Measurements from ENCODE around the gene TNS3. TPM values are rescaled to one million over a fixed set of nuclear protein-coding genes. Genes with fewer than 3 reads are reported as not detected.

Gene TNS3
- total and polyA plus RNA-seq, 10 donors: 17.7 to 247 (median 147) TPM

GRCh38 chr7:47355684-47356083, 226.2 kb downstream of the TNS3 start:
- H3K4me3 ChIP-seq: no peak overlapping the region
- no peak for TF ChIP-seq POLR2A (IDR thresholded peaks at IDR 0.05)
- no peak for TF ChIP-seq CTCF (IDR thresholded peaks at IDR 0.05 in 8 of 11, conservative IDR thresholded peaks at IDR 0.05 in 3 of 11)
- TF ChIP-seq POLR2AphosphoS5 (IDR thresholded peaks at IDR 0.05): no peak
- whole genome bisulfite sequencing, 5 donors: 69 to 82% (median 77%) methylated on average over 3 to 5 of the region's 5 CpGs

GRCh38 chr7:47354831-47355541, 226.9 kb downstream of the TNS3 start:
- peak overlapping the region in 1 of 8 donors; percentile 11 for H3K27ac ChIP-seq
- intact Hi-C loops (cut with DNase I; ENCODE audit: low total_unique reads): no loop called here

More at GRCh38 chr7:47355684-47356083, 226.2 kb downstream of the TNS3 start:
- Histone ChIP-seq H3K9me3 (no peaks in the 10 kb centered on the region), H3K4me1 (peaks cover 0 to 41% (median 2%) of the 10 kb centered on the region in 6 donors), H3K27me3 (replicated peaks in 1 of 7) (no peaks in the 10 kb centered on the region), H3K27ac (no peak overlapping the region), H3K36me3 (peaks cover 0 to 80% (median 0%) of the 10 kb centered on the region in 6 donors)
- peak; percentile 32 for DNase-seq
- intact Hi-C loops (cut with DNase I; ENCODE audit: low total_unique reads): no loop called here

GRCh38 chr7:47354071-47354470, 227.8 kb downstream of the TNS3 start:
- DNase-seq: no peak
- Histone ChIP-seq H3K4me1 (peaks cover 0 to 54% (median 6%) of the 10 kb centered on the region in 6 donors), H3K9me3 (no peaks in the 10 kb centered on the region), H3K27me3 (replicated peaks in 1 of 7) (no peaks in the 10 kb centered on the region), H3K36me3 (peaks cover 0 to 74% (median 0%) of the 10 kb centered on the region in 6 donors), H3K4me3 (no peak overlapping the region), H3K27ac (no peak overlapping the region)
- intact Hi-C loops (cut with DNase I; ENCODE audit: low total_unique reads): no loop called here
- TF ChIP-seq CTCF (IDR thresholded peaks at IDR 0.05 in 8 of 11, conservative IDR thresholded peaks at IDR 0.05 in 3 of 11): no peak
- no peak for TF ChIP-seq POLR2AphosphoS5 (IDR thresholded peaks at IDR 0.05)
- TF ChIP-seq POLR2A (IDR thresholded peaks at IDR 0.05): no peak
- 68 to 91% (median 82%) methylated on average over 4 of the region's 4 CpGs for WGBS, 5 donors

More at GRCh38 chr7:47354831-47355541, 226.9 kb downstream of the TNS3 start:
- no peak overlapping the region for H3K4me3 ChIP-seq
- H3K36me3 ChIP-seq: peaks cover 0 to 80% (median 0%) of the 10 kb centered on the region in 6 donors
- TF ChIP-seq POLR2AphosphoS5 (IDR thresholded peaks at IDR 0.05) (peak in 1 of 3 donors; percentile 43), POLR2A (IDR thresholded peaks at IDR 0.05) (no peak), CTCF (IDR thresholded peaks at IDR 0.05 in 8 of 11, conservative IDR thresholded peaks at IDR 0.05 in 3 of 11) (no peak)
- H3K27me3 ChIP-seq (replicated peaks in 1 of 7): no peaks in the 10 kb centered on the region
- WGBS, 5 donors: 81 to 90% (median 84%) methylated on average over 9 to 22 of the region's 22 CpGs
- peak; percentile 77 for DNase-seq
- no peaks in the 10 kb centered on the region for H3K9me3 ChIP-seq
- H3K4me1 ChIP-seq: peaks cover 0 to 47% (median 2%) of the 10 kb centered on the region in 6 donors

GRCh38 chr7:47352394-47352968, 229.4 kb downstream of the TNS3 start:
- H3K27ac ChIP-seq: no peak overlapping the region
- peak; percentile 63 for DNase-seq
- H3K36me3 ChIP-seq: peaks cover 0 to 74% (median 0%) of the 10 kb centered on the region in 6 donors
- 85 to 91% (median 88%) methylated on average over 4 to 8 of the region's 8 CpGs for WGBS, 5 donors
- no peaks in the 10 kb centered on the region for H3K9me3 ChIP-seq
- H3K4me1 ChIP-seq: peaks cover 0 to 58% (median 6%) of the 10 kb centered on the region in 6 donors
- H3K27me3 ChIP-seq (replicated peaks in 1 of 7): no peaks in the 10 kb centered on the region
- intact Hi-C loops (cut with DNase I; ENCODE audit: low total_unique reads): no loop called here
- TF ChIP-seq CTCF (IDR thresholded peaks at IDR 0.05 in 8 of 11, conservative IDR thresholded peaks at IDR 0.05 in 3 of 11): no peak
- peak in 2 of 3 donors; percentile 19 to 32 for TF ChIP-seq POLR2AphosphoS5 (IDR thresholded peaks at IDR 0.05)
- no peak for TF ChIP-seq POLR2A (IDR thresholded peaks at IDR 0.05)
- H3K4me3 ChIP-seq: no peak overlapping the region

All from spleen (tissue), 11 donors.